SK-N-SH treated with all-trans-retinoic acid at 6 μM for 48 hours (cell line): ENCODE data around the gene GNL2.

Experiments
- CSDC2 ChIP-seq: fragments of 250-450 bp; sonication (Bioruptor Pico); IDR thresholded peaks from 2 replicates; pipeline ENCODE4 v1.5.0; 2020; ENCODE audit warnings: mild to moderate bottlenecking, moderate library complexity
- GLIS3 ChIP-seq: fragments of 250-450 bp; sonication (Bioruptor Pico); IDR thresholded peaks from 2 replicates; pipeline ENCODE4 v1.5.0; 2020; ENCODE audit warnings: mild to moderate bottlenecking, moderate library complexity
- SNAI2 ChIP-seq: fragments of 250-450 bp; sonication (Bioruptor Pico); IDR thresholded peaks from 2 replicates; pipeline ENCODE4 v1.5.0; 2020; ENCODE audit warnings: mild to moderate bottlenecking, moderate library complexity
- ZC3H10 ChIP-seq: fragments of 250-450 bp; sonication (Bioruptor Pico); IDR thresholded peaks from 2 replicates; pipeline ENCODE4 v1.5.1; 2021; ENCODE audit warnings: mild to moderate bottlenecking, moderate library complexity
- ZNF565 ChIP-seq: fragments of 450-650 bp; formaldehyde crosslinking; conservative IDR thresholded peaks from 2 replicates; pipeline ENCODE4 v1.5.0; 2020; ENCODE audit warnings: low read depth, mild to moderate bottlenecking, moderate library complexity
- ZNF70 ChIP-seq: fragments of 450-650 bp; formaldehyde crosslinking; IDR thresholded peaks from 2 replicates; pipeline ENCODE4 v1.5.0; 2020; ENCODE audit warnings: mild to moderate bottlenecking, moderate library complexity
- TF ChIP-seq, protein P1 (sequence below): fragments of 250-450 bp; sonication (Bioruptor Pico); IDR thresholded peaks from 2 replicates; pipeline ENCODE4 v1.5.0; 2020; ENCODE audit warnings: mild to moderate bottlenecking, moderate library complexity
- TF ChIP-seq, protein P2 (sequence below): fragments of 250-450 bp; sonication (Bioruptor Pico); IDR thresholded peaks from 2 replicates; pipeline ENCODE4 v1.8.0; 2020; ENCODE audit warnings: mild to moderate bottlenecking, moderate library complexity, borderline replicate concordance
- TF ChIP-seq, protein P3 (sequence below): fragments of 250-450 bp; sonication (Bioruptor Pico); IDR thresholded peaks from 2 replicates; pipeline ENCODE4 v1.5.1; 2020; ENCODE audit warnings: low read depth, mild to moderate bottlenecking, moderate library complexity

DNA sequence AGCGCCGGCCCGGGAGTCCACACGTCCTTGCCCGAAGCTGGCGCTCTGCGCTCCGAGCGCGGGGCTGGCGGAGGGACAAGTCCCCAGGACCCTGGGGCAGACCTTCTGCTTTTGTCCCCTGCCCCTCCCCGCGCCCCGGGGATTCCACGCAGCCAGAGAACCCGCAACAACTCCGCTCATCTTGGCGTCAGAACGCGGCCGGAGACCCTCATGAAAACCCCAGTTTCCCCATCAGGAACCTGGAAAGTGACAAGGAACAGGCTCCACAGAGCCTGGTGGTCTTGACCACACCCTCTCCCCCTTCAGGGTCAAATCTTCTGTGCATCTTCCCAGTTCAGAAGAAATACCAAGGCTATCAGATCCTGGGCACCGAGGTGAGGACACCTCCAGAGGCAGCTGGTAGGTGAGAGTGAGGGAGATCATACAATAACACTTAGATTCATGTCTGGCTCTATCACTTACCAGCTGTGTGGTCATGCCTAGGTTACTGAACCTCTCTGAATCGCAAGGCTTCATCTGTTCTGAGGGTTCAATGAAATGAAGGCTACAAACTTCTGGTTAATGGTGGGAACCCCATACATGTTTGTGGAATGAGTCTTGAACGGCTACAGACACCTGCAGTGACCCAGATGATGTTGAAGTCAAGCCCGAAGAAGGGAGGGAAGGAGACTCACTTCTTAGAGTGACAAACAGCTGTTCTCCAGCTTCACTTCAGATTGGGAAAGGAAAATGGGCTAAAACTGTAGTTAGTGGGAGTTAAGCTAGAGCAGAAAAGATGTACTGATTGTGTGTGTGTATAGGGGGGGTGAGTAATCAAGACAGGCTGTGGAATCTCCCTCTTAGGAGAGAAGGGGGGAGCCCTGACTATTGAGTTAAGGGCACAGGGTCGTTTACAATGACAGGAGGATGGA, 39.5 kb upstream of the GNL2 start:
- TF ChIP-seq ZNF70 (CRISPR knock-in tag) (no peak), ZC3H10 (no peak), GLIS3 (CRISPR knock-in tag) (no peak), ZNF565 (no peak), CSDC2 (CRISPR knock-in tag) (no peak), SNAI2 (CRISPR knock-in tag) (no peak)
- TF ChIP-seq, protein P1, sequence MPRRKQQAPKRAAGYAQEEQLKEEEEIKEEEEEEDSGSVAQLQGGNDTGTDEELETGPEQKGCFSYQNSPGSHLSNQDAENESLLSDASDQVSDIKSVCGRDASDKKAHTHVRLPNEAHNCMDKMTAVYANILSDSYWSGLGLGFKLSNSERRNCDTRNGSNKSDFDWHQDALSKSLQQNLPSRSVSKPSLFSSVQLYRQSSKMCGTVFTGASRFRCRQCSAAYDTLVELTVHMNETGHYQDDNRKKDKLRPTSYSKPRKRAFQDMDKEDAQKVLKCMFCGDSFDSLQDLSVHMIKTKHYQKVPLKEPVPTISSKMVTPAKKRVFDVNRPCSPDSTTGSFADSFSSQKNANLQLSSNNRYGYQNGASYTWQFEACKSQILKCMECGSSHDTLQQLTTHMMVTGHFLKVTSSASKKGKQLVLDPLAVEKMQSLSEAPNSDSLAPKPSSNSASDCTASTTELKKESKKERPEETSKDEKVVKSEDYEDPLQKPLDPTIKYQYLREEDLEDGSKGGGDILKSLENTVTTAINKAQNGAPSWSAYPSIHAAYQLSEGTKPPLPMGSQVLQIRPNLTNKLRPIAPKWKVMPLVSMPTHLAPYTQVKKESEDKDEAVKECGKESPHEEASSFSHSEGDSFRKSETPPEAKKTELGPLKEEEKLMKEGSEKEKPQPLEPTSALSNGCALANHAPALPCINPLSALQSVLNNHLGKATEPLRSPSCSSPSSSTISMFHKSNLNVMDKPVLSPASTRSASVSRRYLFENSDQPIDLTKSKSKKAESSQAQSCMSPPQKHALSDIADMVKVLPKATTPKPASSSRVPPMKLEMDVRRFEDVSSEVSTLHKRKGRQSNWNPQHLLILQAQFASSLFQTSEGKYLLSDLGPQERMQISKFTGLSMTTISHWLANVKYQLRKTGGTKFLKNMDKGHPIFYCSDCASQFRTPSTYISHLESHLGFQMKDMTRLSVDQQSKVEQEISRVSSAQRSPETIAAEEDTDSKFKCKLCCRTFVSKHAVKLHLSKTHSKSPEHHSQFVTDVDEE (CRISPR knock-in tag), result no peak
- TF ChIP-seq, protein P2, sequence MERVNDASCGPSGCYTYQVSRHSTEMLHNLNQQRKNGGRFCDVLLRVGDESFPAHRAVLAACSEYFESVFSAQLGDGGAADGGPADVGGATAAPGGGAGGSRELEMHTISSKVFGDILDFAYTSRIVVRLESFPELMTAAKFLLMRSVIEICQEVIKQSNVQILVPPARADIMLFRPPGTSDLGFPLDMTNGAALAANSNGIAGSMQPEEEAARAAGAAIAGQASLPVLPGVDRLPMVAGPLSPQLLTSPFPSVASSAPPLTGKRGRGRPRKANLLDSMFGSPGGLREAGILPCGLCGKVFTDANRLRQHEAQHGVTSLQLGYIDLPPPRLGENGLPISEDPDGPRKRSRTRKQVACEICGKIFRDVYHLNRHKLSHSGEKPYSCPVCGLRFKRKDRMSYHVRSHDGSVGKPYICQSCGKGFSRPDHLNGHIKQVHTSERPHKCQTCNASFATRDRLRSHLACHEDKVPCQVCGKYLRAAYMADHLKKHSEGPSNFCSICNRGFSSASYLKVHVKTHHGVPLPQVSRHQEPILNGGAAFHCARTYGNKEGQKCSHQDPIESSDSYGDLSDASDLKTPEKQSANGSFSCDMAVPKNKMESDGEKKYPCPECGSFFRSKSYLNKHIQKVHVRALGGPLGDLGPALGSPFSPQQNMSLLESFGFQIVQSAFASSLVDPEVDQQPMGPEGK (CRISPR knock-in tag), result no peak
- TF ChIP-seq, protein P3, sequence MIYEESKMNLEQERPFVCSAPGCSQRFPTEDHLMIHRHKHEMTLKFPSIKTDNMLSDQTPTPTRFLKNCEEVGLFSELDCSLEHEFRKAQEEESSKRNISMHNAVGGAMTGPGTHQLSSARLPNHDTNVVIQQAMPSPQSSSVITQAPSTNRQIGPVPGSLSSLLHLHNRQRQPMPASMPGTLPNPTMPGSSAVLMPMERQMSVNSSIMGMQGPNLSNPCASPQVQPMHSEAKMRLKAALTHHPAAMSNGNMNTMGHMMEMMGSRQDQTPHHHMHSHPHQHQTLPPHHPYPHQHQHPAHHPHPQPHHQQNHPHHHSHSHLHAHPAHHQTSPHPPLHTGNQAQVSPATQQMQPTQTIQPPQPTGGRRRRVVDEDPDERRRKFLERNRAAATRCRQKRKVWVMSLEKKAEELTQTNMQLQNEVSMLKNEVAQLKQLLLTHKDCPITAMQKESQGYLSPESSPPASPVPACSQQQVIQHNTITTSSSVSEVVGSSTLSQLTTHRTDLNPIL, result no peak
